ENCODE data around the gene KDSR. TPM values are rescaled to one million over a fixed set of nuclear protein-coding genes. Genes with fewer than 3 reads are reported as not detected.

KDSR gene
- total RNA-seq, 1 donor from 2014 or later, result 35.7 TPM

DNA sequence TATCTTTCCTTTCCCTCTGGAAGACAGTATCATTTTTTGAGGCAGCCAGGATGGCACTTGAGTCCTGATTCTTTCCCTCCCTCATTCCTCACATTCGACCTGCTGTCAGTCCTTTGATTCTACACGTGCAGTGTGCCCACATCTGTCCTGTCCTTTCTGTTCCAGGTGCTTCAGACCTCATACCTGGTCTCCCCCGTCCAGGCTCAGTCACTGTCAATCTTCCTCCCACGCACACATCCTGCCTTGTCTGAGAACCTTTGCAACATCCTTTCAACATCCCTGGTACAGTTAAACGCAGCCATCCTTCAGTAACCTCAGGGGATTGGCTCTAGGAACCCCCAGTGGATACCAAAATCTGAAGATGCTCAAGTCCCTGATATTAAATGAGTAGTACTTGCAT, 57.6 kb downstream of the KDSR start:
- TF ChIP-seq, protein P1, sequence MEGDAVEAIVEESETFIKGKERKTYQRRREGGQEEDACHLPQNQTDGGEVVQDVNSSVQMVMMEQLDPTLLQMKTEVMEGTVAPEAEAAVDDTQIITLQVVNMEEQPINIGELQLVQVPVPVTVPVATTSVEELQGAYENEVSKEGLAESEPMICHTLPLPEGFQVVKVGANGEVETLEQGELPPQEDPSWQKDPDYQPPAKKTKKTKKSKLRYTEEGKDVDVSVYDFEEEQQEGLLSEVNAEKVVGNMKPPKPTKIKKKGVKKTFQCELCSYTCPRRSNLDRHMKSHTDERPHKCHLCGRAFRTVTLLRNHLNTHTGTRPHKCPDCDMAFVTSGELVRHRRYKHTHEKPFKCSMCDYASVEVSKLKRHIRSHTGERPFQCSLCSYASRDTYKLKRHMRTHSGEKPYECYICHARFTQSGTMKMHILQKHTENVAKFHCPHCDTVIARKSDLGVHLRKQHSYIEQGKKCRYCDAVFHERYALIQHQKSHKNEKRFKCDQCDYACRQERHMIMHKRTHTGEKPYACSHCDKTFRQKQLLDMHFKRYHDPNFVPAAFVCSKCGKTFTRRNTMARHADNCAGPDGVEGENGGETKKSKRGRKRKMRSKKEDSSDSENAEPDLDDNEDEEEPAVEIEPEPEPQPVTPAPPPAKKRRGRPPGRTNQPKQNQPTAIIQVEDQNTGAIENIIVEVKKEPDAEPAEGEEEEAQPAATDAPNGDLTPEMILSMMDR (conservative IDR thresholded peaks at IDR 0.05), result no peak
- H3K4me1 Mint-ChIP-seq, result peaks cover 30% of the 10 kb centered on the region
- H3K4me3 Mint-ChIP-seq, result no peak overlapping the region
- no peaks in the 10 kb centered on the region for H3K9me3 Mint-ChIP-seq
- H3K36me3 Mint-ChIP-seq (ENCODE audit: low read depth), result peaks cover 3% of the 10 kb centered on the region
- no peak for DNase-seq (ENCODE audit: low read depth, low spot score)
- H3K27ac Mint-ChIP-seq (ENCODE audit: unreplicated experiment), result no peak overlapping the region
- H3K27me3 Mint-ChIP-seq (ENCODE audit: low read depth), result no peaks in the 10 kb centered on the region

DNA sequence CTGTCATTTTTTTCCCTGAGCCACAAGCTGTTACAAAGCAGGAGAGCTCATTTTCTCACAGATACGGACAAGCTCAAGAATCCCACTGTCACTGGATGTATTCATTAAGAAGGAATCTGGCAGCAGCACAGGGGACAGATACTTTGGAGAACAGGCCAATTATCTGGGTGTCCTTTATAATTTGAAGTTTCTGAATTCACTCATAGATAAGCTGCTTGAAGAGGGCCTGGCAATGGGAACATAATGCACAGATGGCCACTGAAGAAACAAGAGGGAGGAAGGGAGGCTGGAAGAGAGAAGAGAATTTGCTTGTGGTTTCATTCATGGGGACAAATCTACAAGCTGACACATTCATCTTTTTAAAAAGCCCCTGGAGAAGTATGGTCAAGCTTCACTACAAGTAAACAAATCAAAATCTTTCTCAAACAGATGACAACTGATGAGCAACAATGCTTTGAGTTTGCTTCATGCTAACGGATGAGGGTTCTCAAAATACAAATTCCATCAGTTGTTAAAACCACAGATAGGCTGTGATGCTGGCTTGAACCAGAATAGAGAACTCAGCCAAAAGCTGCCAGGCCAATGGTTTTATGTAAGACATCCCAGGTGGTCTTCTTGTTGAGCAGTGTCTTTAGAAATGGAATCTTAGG, 59.3 kb downstream of the KDSR start:
- peaks cover 3% of the 10 kb centered on the region for H3K36me3 Mint-ChIP-seq (ENCODE audit: low read depth)
- no peak for DNase-seq (ENCODE audit: low read depth, low spot score)
- peaks cover 36% of the 10 kb centered on the region for H3K4me1 Mint-ChIP-seq
- TF ChIP-seq, protein P1 (conservative IDR thresholded peaks at IDR 0.05), result no peak
- no peaks in the 10 kb centered on the region for H3K27me3 Mint-ChIP-seq (ENCODE audit: low read depth)
- no peak overlapping the region for H3K4me3 Mint-ChIP-seq
- no peak overlapping the region for H3K27ac Mint-ChIP-seq (ENCODE audit: unreplicated experiment)
- H3K9me3 Mint-ChIP-seq, result no peaks in the 10 kb centered on the region

DNA sequence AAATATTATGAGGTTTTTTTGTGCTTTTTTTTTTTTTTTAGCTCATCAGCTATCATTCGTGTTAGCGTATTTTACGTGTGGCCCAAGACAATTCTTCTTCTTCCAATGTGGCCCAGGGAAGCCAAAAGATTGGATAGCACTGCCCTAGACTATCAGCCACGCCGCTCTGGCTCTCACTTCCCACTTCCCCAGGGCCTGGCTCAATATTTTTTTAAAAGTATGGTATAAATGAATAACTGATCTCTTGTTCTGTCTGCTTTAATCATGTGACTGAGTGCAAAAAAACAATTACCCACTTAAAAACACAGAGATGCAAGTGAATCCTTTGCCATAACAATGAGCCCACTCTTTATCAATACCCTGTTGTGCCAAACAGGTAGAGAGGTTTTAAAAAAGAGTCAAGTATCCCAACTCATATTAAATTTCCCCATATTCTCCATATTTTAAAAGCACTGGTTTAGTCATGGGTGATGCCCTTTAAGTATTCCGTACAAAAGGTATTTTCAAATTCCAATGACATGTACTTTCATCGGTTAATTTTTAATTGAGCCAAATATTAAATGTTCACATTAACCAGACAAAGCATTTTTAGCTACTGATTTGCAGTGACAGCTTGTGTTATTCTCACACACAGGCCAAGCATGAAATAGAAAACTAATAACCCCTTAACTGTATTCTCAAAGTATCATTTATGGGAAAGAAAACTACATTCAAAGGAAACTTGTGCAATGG, 60.0 kb downstream of the KDSR start:
- Mint-ChIP-seq H3K36me3 (ENCODE audit: low read depth) (peaks cover 3% of the 10 kb centered on the region), H3K27ac (ENCODE audit: unreplicated experiment) (no peak overlapping the region), H3K4me1 (peaks cover 42% of the 10 kb centered on the region), H3K27me3 (ENCODE audit: low read depth) (no peaks in the 10 kb centered on the region), H3K9me3 (no peaks in the 10 kb centered on the region), H3K4me3 (no peak overlapping the region)
- no peak for DNase-seq (ENCODE audit: low read depth, low spot score)
- TF ChIP-seq, protein P1 (conservative IDR thresholded peaks at IDR 0.05), result no peak

DNA sequence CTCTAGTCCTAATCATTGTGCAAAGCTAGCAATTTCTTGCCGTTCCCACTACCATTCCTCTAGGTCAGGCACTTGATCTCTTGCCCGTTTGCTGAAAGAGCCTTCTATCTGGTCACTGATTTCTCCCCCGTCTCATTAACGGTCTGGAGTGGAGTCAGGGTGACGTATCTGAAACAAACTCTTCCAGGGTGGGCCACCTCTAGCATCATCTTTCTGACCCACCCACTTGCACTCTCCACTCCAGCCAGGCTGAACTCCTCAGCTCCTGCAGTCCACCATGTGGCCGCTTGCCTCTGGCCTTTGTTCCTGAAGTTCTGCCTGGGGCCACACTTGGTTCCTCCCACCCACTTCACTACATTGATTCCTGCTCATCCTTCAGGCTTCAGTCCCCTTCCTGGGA, 60.8 kb downstream of the KDSR start:
- Mint-ChIP-seq H3K27ac (ENCODE audit: unreplicated experiment) (no peak overlapping the region), H3K4me3 (no peak overlapping the region), H3K27me3 (ENCODE audit: low read depth) (no peaks in the 10 kb centered on the region), H3K4me1 (peaks cover 49% of the 10 kb centered on the region), H3K9me3 (no peaks in the 10 kb centered on the region), H3K36me3 (ENCODE audit: low read depth) (peaks cover 3% of the 10 kb centered on the region)
- TF ChIP-seq, protein P1 (conservative IDR thresholded peaks at IDR 0.05), result no peak
- DNase-seq (ENCODE audit: low read depth, low spot score), result no peak

DNA sequence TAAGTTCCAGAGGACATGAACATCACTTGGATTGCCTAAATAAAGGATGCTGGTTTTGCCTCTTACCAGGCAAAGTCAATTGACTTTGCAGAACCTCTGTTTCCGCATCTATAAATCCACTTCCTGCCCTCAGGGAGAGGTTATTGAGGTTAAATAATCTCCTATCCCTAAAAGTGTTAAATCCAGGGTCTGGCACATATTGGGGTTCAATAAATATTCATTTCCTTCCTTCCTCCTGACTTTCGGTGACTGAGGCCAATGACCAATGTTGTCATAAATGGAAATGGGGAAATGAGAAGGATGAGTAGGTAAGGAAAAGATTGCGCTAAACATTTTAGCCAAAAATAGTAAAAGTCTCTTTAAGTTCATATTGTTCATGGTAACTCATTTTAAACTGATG, 63.5 kb downstream of the KDSR start:
- Mint-ChIP-seq H3K4me1 (peaks cover 71% of the 10 kb centered on the region), H3K27ac (ENCODE audit: unreplicated experiment) (no peak overlapping the region), H3K9me3 (no peaks in the 10 kb centered on the region)

More for the DNA sequence above, 63.5 kb downstream of the KDSR start:
- H3K27me3 Mint-ChIP-seq (ENCODE audit: low read depth), result no peaks in the 10 kb centered on the region
- H3K36me3 Mint-ChIP-seq (ENCODE audit: low read depth), result peaks cover 6% of the 10 kb centered on the region
- DNase-seq (ENCODE audit: low read depth, low spot score), result no peak
- no peak overlapping the region for H3K4me3 Mint-ChIP-seq
- TF ChIP-seq, protein P1 (conservative IDR thresholded peaks at IDR 0.05), result no peak
